Measurements from ENCODE around the gene POLR3E. TPM values are rescaled to one million over a fixed set of nuclear protein-coding genes. Genes with fewer than 3 reads are reported as not detected.
A peak's percentile ranks its signal among the peaks of the same experiment; 100 is the strongest.

Gene POLR3E
- total RNA-seq, 2 experiments from 2014 or later: 66.9 to 67.9 TPM

DNA sequence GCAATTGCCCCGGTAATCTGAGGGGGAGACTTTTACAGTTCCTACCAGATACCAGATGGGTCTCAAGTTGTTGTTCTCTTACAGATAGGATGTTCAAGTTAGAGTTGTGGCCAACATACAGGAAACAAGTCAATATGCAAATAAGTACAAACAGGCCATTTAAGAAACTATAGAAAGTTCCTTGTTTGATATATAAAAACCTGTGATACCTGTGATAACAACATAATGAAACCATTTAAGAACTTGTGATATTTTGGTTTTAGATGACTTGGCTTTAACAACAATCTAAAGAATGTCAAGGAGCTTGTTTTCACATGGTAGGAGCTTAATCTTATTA, 60.4 kb downstream of the POLR3E start:
- peak overlapping the region; percentile 93 for H3K27ac Mint-ChIP-seq
- POLR2A ChIA-PET: interaction anchor here (2.0 to 13.7 kb wide), 2 partner anchors 13 to 20 kb away, joined by 7 to 152 read pairs; partner anchors contain the start of gene CDR2
- ATAC-seq (peak; percentile 37), DNase-seq (no peak)
- TF ChIP-seq, protein P1, sequence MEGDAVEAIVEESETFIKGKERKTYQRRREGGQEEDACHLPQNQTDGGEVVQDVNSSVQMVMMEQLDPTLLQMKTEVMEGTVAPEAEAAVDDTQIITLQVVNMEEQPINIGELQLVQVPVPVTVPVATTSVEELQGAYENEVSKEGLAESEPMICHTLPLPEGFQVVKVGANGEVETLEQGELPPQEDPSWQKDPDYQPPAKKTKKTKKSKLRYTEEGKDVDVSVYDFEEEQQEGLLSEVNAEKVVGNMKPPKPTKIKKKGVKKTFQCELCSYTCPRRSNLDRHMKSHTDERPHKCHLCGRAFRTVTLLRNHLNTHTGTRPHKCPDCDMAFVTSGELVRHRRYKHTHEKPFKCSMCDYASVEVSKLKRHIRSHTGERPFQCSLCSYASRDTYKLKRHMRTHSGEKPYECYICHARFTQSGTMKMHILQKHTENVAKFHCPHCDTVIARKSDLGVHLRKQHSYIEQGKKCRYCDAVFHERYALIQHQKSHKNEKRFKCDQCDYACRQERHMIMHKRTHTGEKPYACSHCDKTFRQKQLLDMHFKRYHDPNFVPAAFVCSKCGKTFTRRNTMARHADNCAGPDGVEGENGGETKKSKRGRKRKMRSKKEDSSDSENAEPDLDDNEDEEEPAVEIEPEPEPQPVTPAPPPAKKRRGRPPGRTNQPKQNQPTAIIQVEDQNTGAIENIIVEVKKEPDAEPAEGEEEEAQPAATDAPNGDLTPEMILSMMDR (IDR thresholded peaks at IDR 0.05): no peak
- H3K9me3 Mint-ChIP-seq: no peaks in the 10 kb centered on the region
- H3K36me3 Mint-ChIP-seq (ENCODE audit: low read depth): peaks cover 41% of the 10 kb centered on the region
- H3K27me3 Mint-ChIP-seq: no peaks in the 10 kb centered on the region
- no peak overlapping the region for H3K4me3 Mint-ChIP-seq
- peaks cover 76% of the 10 kb centered on the region for H3K4me1 Mint-ChIP-seq (ENCODE audit: low read depth)
- CTCF ChIA-PET: interaction anchor here (1.5 to 2.5 kb wide), 3 partner anchors 12 to 15 kb away, joined by 3 to 12 read pairs (median 4); no protein-coding TSS in a partner anchor
- intact Hi-C loops (cut with micrococcal nuclease): loop anchor here (5.0 kb wide), 1 partner anchor 60 kb away; the partner anchor contains the start of gene POLR3E

DNA sequence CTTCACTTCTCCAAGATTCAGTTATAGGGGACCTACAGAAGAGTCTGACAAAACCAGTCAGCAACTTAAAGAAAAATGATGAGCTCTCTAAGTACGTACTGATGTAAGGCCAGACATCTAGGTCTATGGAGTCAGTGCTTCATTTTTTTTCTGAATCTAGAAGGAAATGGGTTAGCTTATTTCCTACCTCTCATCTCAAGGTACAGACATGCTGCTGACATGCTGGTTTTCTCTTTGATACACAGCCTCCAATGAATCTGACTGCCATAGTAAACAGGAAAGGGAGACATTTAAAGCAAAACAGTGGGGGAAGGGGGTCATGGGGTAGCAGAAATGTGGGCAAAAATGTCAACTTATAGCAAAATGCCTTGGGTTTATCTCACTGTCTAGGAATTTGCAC, 60.8 kb downstream of the POLR3E start:
- no peaks in the 10 kb centered on the region for H3K9me3 Mint-ChIP-seq
- peaks cover 43% of the 10 kb centered on the region for H3K36me3 Mint-ChIP-seq (ENCODE audit: low read depth)
- POLR2A ChIA-PET: interaction anchor here (2.0 to 13.7 kb wide), 2 partner anchors 13 to 20 kb away, joined by 7 to 152 read pairs; partner anchors contain the start of gene CDR2
- peak overlapping the region; percentile 93 for H3K27ac Mint-ChIP-seq
- intact Hi-C loops (cut with micrococcal nuclease): loop anchor here (5.0 kb wide), 1 partner anchor 61 kb away; the partner anchor contains the start of gene POLR3E
- peaks cover 77% of the 10 kb centered on the region for H3K4me1 Mint-ChIP-seq (ENCODE audit: low read depth)
- TF ChIP-seq, protein P1 (IDR thresholded peaks at IDR 0.05): no peak
- peak overlapping the region; percentile 2 for H3K4me3 Mint-ChIP-seq
- DNase-seq (no peak), ATAC-seq (peak; percentile 34)
- no peaks in the 10 kb centered on the region for H3K27me3 Mint-ChIP-seq
- CTCF ChIA-PET: interaction anchor here (1.5 to 2.5 kb wide), 3 partner anchors 12 to 16 kb away, joined by 3 to 12 read pairs (median 4); no protein-coding TSS in a partner anchor

DNA sequence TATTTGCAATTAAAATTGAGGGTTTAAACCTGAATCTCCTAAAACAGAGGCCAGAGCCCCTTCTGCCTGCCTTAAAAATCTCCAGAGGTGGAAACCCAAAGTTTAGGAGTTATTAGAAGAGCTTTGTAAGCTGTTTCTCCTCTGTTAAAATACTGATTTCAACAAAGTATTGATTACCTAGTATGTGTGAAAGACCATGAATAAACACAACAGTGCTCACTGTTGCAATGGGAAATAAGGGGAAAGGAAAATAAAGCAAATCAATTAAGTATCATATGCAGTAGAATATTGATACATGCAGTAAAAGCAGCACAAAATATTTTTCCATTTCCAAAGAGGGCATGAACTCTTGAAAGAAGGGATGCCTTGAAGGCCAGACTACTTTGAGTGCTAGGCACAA, 62.5 kb downstream of the POLR3E start:
- H3K9me3 Mint-ChIP-seq: no peaks in the 10 kb centered on the region
- no peak overlapping the region for H3K4me3 Mint-ChIP-seq
- POLR2A ChIA-PET: interaction anchor here (13.7 kb wide), 1 partner anchor 11 kb away, joined by 152 read pairs; the partner anchor contains the start of gene CDR2
- no peaks in the 10 kb centered on the region for H3K27me3 Mint-ChIP-seq
- DNase-seq: no peak
- peak overlapping the region; percentile 82 for H3K27ac Mint-ChIP-seq
- peaks cover 70% of the 10 kb centered on the region for H3K4me1 Mint-ChIP-seq (ENCODE audit: low read depth)
- intact Hi-C loops (cut with micrococcal nuclease): loop anchor here (5.0 kb wide), 1 partner anchor 62 kb away; the partner anchor contains the start of gene POLR3E
- no peak for ATAC-seq
- peaks cover 55% of the 10 kb centered on the region for H3K36me3 Mint-ChIP-seq (ENCODE audit: low read depth)
- CTCF ChIA-PET: interaction anchor here (2.3 kb wide), 1 partner anchor 13 kb away, joined by 11 read pairs; no protein-coding TSS in a partner anchor
- TF ChIP-seq, protein P1 (IDR thresholded peaks at IDR 0.05): no peak

DNA sequence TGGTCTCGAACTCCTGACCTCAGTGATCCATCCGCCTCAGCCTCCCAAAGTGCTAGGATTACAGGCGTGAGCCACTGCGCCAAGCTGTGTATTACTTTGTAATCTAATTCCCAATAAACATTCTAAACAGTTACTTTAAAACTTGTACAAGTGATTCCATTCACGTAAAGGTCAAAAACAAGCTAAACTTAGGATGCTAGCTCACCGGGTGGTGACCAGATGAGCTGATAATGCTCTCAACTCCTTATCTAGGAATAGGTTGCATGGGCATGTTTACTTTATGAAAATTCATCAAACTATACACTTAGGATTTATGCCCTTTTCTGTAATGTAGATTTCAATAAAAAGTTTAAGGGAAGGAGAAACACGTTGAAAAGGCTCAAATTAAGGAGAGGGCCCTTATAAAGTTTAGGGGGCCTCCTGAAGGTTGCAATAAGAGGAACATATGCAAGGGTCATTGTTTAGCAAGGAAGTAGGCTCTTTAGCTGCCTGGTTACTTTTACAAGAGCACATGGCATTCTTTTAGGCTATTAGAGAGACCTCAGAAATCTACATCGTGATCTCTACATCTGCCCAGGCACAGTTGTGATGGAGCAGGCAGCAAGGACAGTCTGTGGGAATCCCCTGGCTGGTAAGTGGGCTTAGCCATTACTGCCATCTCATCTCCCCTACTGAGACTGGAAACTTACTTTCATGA, 63.9 kb downstream of the POLR3E start:
- H3K27ac Mint-ChIP-seq: peak overlapping the region; percentile 91
- H3K36me3 Mint-ChIP-seq (ENCODE audit: low read depth): peaks cover 62% of the 10 kb centered on the region
- TF ChIP-seq, protein P1 (IDR thresholded peaks at IDR 0.05): no peak
- ChIA-PET CTCF (interaction anchor here (1.0 to 2.3 kb wide), 3 partner anchors 12 to 155 kb away, joined by 3 to 11 read pairs (median 4); partner anchors contain the start of gene EEF2K), POLR2A (interaction anchor here (13.7 kb wide), 1 partner anchor 10 kb away, joined by 152 read pairs; the partner anchor contains the start of gene CDR2)
- intact Hi-C loops (cut with micrococcal nuclease): no loop called here
- H3K4me1 Mint-ChIP-seq (ENCODE audit: low read depth): peaks cover 71% of the 10 kb centered on the region
- no peak overlapping the region for H3K4me3 Mint-ChIP-seq
- peaks cover 2% of the 10 kb centered on the region for H3K9me3 Mint-ChIP-seq
- H3K27me3 Mint-ChIP-seq: no peaks in the 10 kb centered on the region
- ATAC-seq (peak; percentile 29), DNase-seq (peak; percentile 44)
